ENCODE measurements around the gene CTXN1.

Gene CTXN1

DNA sequence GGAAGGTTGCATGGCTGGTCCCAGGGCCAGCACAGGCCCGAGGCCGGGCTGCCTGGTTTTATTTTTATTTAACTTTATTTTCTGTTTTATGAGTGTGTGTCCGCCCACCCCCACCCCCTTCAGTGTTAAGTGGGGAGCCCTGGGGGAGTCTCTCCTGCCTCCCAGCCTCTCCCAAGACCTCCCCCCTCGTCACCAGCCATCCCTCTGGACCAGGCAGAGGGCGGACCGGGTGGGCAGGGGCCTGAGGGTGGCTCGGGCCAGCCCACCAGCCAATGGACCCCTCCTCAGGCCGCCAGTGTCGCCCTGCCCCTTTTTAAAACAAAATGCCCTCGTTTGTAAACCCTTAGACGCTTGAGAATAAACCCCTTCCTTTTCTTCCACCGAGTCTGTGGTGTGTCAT lies 11.8 kb downstream of the CTXN1 start:
- DNase-seq (ENCODE audit: low spot score), result no peak

DNA sequence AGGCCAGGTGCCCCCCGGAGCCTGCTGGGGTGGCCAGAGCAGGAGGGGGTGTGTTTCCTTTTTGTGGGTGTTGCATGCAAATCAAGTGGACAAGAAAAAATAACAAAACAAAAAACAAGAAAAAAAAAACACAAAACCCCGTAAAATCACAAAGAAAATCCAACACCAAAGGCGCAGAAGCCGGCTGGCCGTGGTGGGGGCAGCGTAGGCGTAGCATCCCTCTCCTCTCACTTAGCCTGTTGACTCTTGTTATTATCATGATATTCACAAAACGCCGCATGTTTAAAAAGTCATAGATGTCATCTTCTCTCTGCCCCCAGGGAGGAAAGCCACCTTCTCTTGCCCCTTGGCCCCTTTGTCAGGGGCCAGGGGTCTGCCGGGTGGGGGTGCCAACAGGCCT lies 12.3 kb downstream of the CTXN1 start:
- DNase-seq (ENCODE audit: low spot score), result no peak

- no peak for DNase-seq (ENCODE audit: low spot score)
These were observed 13.0 kb downstream of the CTXN1 start for GRCh38 chr19:7912697-7913564.

GRCh38 chr19:7912144-7912696 lies 13.7 kb downstream of the CTXN1 start:
- DNase-seq (ENCODE audit: low spot score), result no peak

- no peak for DNase-seq (ENCODE audit: low spot score)
These were observed 14.3 kb downstream of the CTXN1 start for GRCh38 chr19:7911508-7912143.

DNA sequence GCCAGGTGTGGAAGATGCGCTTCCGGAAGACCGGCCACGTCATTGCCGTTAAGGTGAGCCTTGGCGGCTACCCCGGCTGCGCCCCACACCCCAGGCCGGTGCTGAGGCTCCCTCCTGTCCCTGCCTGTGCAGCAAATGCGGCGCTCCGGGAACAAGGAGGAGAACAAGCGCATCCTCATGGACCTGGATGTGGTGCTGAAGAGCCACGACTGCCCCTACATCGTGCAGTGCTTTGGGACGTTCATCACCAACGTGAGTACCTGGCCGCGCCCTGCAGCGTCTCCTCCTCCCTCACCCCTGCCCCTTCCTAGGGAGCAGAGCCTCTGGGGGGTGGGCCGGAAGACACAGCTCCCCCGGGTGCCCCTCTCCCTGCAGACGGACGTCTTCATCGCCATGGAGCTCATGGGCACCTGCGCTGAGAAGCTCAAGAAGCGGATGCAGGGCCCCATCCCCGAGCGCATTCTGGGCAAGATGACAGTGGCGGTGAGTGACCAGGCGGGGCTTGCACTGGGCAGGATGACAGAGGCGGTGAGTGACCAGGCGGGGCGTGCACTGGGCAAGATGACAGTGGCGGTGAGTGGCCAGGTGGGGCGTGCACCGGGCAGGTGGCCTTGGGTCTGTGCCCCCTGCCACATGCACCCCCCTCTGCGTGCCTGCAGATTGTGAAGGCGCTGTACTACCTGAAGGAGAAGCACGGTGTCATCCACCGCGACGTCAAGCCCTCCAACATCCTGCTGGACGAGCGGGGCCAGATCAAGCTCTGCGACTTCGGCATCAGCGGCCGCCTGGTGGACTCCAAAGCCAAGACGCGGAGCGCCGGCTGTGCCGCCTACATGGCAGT lies 15.4 kb downstream of the CTXN1 start:
- DNase-seq (ENCODE audit: low spot score), result no peak

- DNase-seq (ENCODE audit: low spot score), result no peak
These were observed 16.4 kb downstream of the CTXN1 start for GRCh38 chr19:7909471-7910067.

GRCh38 chr19:7908742-7909461 lies 17.0 kb downstream of the CTXN1 start:
- DNase-seq (ENCODE audit: low spot score), result no peak

- DNase-seq (ENCODE audit: low spot score), result no peak
These were observed 17.7 kb downstream of the CTXN1 start for GRCh38 chr19:7908078-7908699.

GRCh38 chr19:7907544-7907943 lies 18.4 kb downstream of the CTXN1 start:
- no peak for DNase-seq (ENCODE audit: low spot score)

DNA sequence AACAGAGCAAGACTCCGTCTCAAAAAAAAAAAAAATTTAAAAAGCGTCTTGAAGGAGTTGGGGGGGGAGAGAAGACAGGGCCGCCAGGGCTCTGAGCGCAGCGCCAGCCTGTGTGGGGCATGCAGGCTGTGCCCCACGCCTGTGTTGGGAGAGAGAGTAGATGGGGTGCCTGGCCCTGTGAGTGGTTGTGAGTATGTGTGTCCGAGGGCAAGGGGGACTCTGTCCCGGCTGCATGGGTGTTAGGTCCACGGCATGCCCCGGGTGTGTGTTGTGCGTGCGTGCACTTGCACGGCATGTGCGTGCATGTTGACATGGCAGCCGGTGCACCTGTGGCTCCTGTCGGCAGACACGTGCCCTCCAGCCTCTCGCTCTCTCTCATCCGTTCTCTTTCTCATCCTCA lies 18.8 kb downstream of the CTXN1 start:
- DNase-seq (ENCODE audit: low spot score), result no peak

DNA sequence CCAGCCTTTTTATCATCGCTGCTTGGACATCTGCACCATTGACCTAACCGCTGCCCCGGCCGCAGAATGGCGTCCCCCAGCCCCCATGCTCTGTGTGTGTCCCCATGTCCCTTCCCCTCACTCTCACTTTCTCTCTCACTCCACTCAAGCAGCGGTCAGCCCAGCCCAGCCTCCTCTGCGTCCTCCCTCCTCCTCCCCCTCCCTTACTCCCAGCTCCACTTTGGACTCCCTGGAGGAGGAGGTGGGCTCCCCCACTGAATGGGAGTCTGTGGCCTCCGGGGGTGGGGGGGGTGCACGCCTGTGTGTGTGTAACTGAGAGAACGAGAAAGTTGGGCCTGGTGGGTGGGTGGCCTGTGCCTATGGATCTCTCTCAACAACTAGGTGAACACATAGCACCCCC lies 20.1 kb downstream of the CTXN1 start:
- DNase-seq (ENCODE audit: low spot score), result no peak

- no peak for DNase-seq (ENCODE audit: low spot score)
These were observed 20.7 kb downstream of the CTXN1 start for GRCh38 chr19:7905268-7905667.

DNA sequence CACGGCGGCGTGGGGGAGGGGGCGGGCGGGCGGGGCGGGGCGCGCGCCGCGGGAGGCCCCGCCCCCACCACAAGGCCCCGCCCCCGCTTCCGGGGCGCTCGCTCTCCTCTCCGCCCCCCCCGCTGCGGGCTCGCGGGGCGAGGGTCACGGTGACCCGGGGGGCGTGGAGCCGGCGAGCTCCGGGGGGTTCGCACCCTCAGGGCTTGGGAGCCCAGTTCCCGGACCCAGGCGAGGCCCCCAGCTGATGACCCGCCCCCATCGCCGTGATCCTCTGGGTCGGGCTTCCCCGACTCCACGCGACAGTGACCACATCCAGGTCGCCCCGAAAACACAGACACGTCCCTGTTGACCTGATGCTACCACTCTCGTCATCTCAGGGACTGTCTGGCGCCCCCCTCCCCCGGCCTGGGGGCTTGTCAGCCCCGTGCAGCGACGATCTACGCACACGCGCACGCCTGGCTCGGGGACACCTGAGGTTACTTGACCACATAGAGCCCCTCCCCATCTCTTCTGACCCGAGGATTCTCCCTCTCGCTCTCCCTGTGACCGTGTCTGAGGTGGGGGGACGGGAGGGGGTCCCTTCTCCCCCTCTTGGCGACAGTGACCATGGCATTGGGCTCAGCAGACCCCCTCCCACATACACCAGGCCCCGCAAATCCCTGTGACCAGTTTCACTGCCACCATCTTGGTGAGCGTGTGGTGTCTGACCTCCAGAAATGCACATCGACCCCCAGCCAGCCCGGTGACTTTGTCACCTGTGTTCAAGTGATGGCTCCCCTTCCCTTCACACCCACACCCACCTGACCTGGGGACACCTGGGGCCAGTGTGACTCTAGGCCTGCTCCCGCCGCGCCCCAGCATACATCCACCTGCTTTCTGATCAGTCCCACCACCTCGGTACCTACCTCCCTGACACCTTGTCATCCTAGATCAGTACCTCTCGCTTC lies 21.6 kb downstream of the CTXN1 start:
- peak; percentile 55 for DNase-seq (ENCODE audit: low spot score)

- peak; percentile 99 for DNase-seq (ENCODE audit: low spot score)
These were observed 22.5 kb downstream of the CTXN1 start, which contains the start of gene MAP2K7 for GRCh38 chr19:7903244-7904073. Gene MAP2K7, plus strand, starts transcription at chr19:7903877. Its CDS starts 68 bp downstream, at chr19:7903945.

DNA sequence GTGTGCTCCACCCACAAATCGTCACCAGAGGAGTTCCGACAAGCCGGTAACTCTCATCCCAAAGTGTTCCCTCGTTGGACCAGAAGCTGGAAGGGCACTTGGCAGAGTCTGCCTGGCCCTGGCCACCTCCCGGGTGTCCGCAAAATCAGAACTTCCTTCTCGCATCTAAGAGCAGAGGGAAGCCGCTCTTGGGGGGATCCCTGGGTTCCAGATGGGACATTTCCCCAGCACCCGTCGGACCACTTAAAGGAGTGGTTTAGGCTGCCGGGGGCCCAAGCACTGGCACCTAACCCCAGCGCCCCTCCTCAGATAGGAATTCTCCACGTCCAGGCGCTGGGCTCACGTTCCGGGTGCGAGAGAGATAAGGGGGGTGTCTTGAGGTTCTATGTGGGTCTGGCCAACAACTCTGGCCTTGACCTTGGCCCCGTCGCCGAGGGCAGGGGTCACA lies 23.1 kb downstream of the CTXN1 start:
- DNase-seq (ENCODE audit: low spot score), result peak; percentile 41

DNA sequence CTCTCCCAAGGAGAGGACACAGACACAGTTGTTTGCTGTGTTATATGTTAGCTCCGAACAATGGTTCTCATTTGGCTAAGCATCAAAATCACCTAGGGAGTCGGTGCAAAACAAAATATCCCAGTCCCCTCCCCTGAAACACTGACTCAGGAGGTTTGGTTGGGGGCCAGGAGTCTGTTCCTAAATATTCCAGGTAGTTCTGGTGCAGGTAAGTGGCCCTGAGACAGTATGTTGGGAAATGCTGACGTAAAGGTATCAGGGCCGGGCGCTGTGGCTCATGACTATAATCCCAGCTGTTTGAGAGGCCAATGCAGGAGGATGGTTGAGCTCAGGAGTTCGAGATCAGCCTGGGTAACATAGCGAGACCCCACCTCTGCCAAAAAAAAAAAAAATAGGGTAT lies 24.6 kb downstream of the CTXN1 start:
- no peak for DNase-seq (ENCODE audit: low spot score)

- DNase-seq (ENCODE audit: low spot score), result peak; percentile 9
These were observed 25.0 kb downstream of the CTXN1 start for GRCh38 chr19:7900931-7901330.
